ENCODE measurements around the gene TMCO4. TPM values are rescaled to one million over a fixed set of nuclear protein-coding genes. Genes with fewer than 3 reads are reported as not detected.

The TMCO4 gene
- total RNA-seq, 1 experiment from 2014 or later: 15.1 TPM

DNA sequence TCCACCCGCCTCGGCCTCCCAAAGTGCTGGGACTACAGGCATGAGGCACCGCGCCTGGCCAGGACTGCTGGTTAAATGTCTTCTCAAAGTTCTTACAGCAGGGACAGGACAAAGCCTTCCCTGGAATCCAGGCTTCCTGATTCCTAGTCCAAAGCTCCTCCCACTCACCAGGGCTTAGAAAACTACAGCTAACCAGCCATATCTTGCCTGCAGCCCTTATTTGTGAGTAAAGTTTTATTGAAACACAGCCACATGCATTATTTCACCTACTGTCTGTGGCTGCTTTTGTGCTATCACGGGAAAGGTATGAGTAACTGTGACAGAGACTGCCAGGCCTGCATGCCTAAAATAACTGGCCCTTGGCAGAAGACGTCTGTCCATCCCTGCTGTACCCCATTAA is 24.4 kb downstream of the TMCO4 start:
- Histone ChIP-seq H3K4me1 (no peaks in the 10 kb centered on the region), H3K36me3 (ENCODE audit: control insufficient read depth, insufficient read depth, low read length) (no peaks in the 10 kb centered on the region), H3K4me3 (ENCODE audit: low read depth, low read length) (no peak overlapping the region), H3K9me3 (no peaks in the 10 kb centered on the region), H3K27me3 (replicated peaks; ENCODE audit: control insufficient read depth, insufficient read depth, low read length) (no peaks in the 10 kb centered on the region)
- Mint-ChIP-seq H3K4me3 (ENCODE audit: unreplicated experiment) (no peak overlapping the region), H3K27ac (ENCODE audit: unreplicated experiment) (no peak overlapping the region), H3K27me3 (ENCODE audit: insufficient read depth, unreplicated experiment) (no peaks in the 10 kb centered on the region), H3K36me3 (ENCODE audit: insufficient read depth, unreplicated experiment) (peaks cover 8% of the 10 kb centered on the region), H3K4me1 (ENCODE audit: low read depth, unreplicated experiment) (no peaks in the 10 kb centered on the region), H3K9me3 (ENCODE audit: unreplicated experiment) (no peaks in the 10 kb centered on the region)
- ChIA-PET POLR2A (no interaction called here), CTCF (no interaction called here)
- no TSS peak for BruUV-seq (replicated peaks)
- TF ChIP-seq, protein P1, sequence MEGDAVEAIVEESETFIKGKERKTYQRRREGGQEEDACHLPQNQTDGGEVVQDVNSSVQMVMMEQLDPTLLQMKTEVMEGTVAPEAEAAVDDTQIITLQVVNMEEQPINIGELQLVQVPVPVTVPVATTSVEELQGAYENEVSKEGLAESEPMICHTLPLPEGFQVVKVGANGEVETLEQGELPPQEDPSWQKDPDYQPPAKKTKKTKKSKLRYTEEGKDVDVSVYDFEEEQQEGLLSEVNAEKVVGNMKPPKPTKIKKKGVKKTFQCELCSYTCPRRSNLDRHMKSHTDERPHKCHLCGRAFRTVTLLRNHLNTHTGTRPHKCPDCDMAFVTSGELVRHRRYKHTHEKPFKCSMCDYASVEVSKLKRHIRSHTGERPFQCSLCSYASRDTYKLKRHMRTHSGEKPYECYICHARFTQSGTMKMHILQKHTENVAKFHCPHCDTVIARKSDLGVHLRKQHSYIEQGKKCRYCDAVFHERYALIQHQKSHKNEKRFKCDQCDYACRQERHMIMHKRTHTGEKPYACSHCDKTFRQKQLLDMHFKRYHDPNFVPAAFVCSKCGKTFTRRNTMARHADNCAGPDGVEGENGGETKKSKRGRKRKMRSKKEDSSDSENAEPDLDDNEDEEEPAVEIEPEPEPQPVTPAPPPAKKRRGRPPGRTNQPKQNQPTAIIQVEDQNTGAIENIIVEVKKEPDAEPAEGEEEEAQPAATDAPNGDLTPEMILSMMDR (IDR thresholded peaks at IDR 0.05; ENCODE audit: insufficient read depth in 1 of 2, low read depth in 1 of 2, low read length in 1 of 2, severe bottlenecking in 1 of 2, unreplicated experiment in 1 of 2): no peak
- intact Hi-C loops (cut with micrococcal nuclease; ENCODE audit: unreplicated experiment): no loop called here
- no peak for DNase-seq

DNA sequence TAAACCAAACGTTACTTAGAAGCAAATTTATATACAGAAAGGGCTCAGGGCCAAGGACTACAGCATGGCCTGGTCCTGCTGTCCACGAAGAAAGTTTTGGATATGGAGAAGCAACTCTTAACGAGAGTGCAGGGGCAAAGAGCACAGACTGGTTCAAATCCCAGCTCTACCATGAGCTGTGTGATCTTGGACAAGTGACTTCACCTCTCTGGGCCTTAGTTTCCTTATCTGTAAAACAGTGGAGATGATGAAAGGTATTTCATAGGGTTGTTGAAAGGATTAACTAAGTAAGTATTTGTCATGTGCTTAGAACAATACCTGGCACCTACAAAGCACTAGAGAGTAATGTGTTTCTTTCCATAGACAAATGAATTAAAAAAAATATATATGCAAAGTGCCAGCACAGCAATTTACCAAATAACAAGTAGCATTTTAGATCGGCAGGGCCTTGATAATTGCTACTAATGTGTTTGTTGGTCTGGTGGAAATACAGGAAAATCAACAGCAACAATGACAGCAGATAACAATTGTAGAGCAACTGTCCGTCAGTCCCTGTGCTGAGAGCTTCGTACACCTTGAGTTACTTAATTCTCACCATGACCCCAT is 25.4 kb downstream of the TMCO4 start:
- no TSS peak for BruUV-seq (replicated peaks)
- H3K27me3 Mint-ChIP-seq (ENCODE audit: insufficient read depth, unreplicated experiment): no peaks in the 10 kb centered on the region

DNA sequence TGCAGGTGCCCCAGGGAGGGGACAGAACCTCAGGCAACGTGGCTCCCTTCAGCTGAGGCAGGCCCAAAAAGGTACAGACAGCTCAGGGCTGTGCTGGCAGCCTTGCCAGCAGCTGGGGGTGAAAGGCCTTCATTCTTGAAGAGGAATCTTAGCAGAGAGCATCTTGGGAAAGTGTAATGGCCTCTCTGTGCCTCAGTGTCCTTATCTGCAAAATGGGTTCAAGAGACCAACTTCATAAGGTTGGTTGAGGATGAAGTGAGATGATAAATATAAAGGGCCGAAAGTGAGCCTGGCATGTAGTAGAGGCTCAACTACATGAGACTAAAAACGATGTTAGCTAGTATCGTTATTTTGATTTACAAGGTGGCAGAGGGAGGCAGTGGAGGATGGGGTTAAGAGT is 26.2 kb downstream of the TMCO4 start:
- no peak overlapping the region for H3K27ac Mint-ChIP-seq (ENCODE audit: unreplicated experiment)
- DNase-seq: no peak
- no peaks in the 10 kb centered on the region for H3K36me3 ChIP-seq (ENCODE audit: control insufficient read depth, insufficient read depth, low read length)
- no peaks in the 10 kb centered on the region for H3K9me3 ChIP-seq
- POLR2A ChIA-PET: no interaction called here
- intact Hi-C loops (cut with micrococcal nuclease; ENCODE audit: unreplicated experiment): no loop called here
- no peaks in the 10 kb centered on the region for H3K9me3 Mint-ChIP-seq (ENCODE audit: unreplicated experiment)
- BruUV-seq (replicated peaks): no TSS peak
- no peaks in the 10 kb centered on the region for H3K4me1 Mint-ChIP-seq (ENCODE audit: low read depth, unreplicated experiment)
- H3K4me3 Mint-ChIP-seq (ENCODE audit: unreplicated experiment): no peak overlapping the region
- no peaks in the 10 kb centered on the region for H3K4me1 ChIP-seq
- TF ChIP-seq, protein P1 (IDR thresholded peaks at IDR 0.05; ENCODE audit: insufficient read depth in 1 of 2, low read depth in 1 of 2, low read length in 1 of 2, severe bottlenecking in 1 of 2, unreplicated experiment in 1 of 2): no peak
- CTCF ChIA-PET: no interaction called here
- no peaks in the 10 kb centered on the region for H3K27me3 ChIP-seq (replicated peaks; ENCODE audit: control insufficient read depth, insufficient read depth, low read length)
- H3K36me3 Mint-ChIP-seq (ENCODE audit: insufficient read depth, unreplicated experiment): no peaks in the 10 kb centered on the region
- no peaks in the 10 kb centered on the region for H3K27me3 Mint-ChIP-seq (ENCODE audit: insufficient read depth, unreplicated experiment)
- H3K4me3 ChIP-seq (ENCODE audit: low read depth, low read length): no peak overlapping the region

More for the DNA sequence above, 25.4 kb downstream of the TMCO4 start:
- H3K4me1 Mint-ChIP-seq (ENCODE audit: low read depth, unreplicated experiment): no peaks in the 10 kb centered on the region
- H3K36me3 ChIP-seq (ENCODE audit: control insufficient read depth, insufficient read depth, low read length): no peaks in the 10 kb centered on the region
- H3K9me3 Mint-ChIP-seq (ENCODE audit: unreplicated experiment): no peaks in the 10 kb centered on the region
- DNase-seq: no peak
- no peak overlapping the region for H3K4me3 Mint-ChIP-seq (ENCODE audit: unreplicated experiment)
- H3K4me1 ChIP-seq: no peaks in the 10 kb centered on the region
- intact Hi-C loops (cut with micrococcal nuclease; ENCODE audit: unreplicated experiment): no loop called here
- TF ChIP-seq, protein P1 (IDR thresholded peaks at IDR 0.05; ENCODE audit: insufficient read depth in 1 of 2, low read depth in 1 of 2, low read length in 1 of 2, severe bottlenecking in 1 of 2, unreplicated experiment in 1 of 2): no peak
- no peaks in the 10 kb centered on the region for H3K27me3 ChIP-seq (replicated peaks; ENCODE audit: control insufficient read depth, insufficient read depth, low read length)
- H3K27ac Mint-ChIP-seq (ENCODE audit: unreplicated experiment): no peak overlapping the region
- CTCF ChIA-PET: no interaction called here
- POLR2A ChIA-PET: no interaction called here
- H3K4me3 ChIP-seq (ENCODE audit: low read depth, low read length): no peak overlapping the region
- no peaks in the 10 kb centered on the region for H3K9me3 ChIP-seq
- peaks cover 4% of the 10 kb centered on the region for H3K36me3 Mint-ChIP-seq (ENCODE audit: insufficient read depth, unreplicated experiment)
